GF-D8 (cell line): Measurements from ENCODE around the gene RPL36A.
A peak's percentile ranks its signal among the peaks of the same experiment; 100 is the strongest.

Source experiments
- DNase-seq: peaks from one replicate; lab custom pipeline; 2025; lab: John Stamatoyannopoulos, UW

Gene RPL36A

DNA sequence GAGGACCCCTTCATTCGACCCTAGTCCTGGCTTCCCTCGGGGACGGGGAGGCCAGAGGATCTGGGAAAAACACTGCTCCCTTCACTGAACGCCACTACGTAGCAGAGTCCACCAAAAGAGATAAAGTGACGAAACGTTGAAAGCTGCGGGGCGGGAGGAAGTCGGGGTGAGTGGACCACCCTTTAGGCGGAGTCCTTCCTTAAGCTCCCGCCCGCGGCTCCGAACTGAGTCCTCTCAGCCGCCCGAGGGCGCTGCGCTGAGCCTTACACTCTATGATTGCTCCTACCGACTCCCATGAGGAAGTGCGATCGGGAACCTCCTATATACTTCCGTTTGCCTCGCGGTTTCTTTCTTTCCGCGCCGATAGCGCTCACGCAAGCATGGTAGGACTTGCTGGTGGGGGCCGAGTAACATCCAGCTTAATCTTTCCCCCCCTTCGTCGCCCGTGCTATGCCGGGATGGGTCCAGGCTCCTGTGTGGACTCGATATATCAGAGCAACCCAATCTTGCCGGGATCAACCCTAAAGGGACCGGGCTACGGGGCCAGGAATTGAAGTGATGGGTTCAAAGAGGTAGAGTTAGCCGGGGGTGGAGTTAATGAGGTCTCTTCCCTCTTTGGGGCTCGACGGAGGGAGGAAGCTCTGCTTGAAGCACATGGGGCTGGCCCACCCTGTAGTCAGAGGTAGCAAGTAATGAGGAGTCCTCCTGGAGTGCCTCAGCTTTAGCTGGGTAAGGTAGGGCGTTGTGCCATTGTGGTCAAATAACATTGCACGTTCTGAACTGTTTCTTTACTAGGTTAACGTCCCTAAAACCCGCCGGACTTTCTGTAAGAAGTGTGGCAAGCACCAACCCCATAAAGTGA is at the start of gene RPL36A:
Gene RPL36A (plus strand): TSS at position 348 of the 862 bp plus-strand sequence. CDS start 33 bp downstream, at position 381.
- DNase-seq: peak; percentile 75

DNA sequence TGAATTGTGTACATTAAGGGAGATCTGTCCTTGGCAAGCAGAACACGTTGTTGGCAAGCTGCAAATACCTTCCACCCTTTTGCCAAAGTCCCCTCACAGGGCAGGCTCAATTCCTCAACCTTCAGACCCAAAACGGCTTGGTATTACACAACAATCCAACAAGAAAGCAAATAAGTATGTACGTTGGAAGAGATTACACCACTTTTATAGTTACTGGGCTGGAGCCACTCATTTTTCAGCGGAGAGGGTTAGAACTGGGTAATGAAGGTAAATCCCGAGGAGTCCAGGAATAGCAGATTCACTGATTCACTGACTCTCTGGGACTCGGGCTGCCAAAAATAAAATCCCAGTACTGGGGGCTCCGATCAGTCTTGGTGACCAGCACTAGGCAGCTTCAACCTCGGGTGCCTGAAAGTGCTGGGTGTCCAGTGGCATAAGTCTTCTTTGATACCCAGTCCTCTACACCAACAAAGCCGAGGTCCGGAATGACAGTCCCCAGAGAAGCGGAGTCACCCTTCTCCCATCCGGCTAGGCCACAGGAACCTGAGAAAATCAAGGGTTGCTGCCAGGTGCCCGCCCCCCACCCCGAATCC is 42.9 kb upstream of the RPL36A start:
- DNase-seq: no peak

DNA sequence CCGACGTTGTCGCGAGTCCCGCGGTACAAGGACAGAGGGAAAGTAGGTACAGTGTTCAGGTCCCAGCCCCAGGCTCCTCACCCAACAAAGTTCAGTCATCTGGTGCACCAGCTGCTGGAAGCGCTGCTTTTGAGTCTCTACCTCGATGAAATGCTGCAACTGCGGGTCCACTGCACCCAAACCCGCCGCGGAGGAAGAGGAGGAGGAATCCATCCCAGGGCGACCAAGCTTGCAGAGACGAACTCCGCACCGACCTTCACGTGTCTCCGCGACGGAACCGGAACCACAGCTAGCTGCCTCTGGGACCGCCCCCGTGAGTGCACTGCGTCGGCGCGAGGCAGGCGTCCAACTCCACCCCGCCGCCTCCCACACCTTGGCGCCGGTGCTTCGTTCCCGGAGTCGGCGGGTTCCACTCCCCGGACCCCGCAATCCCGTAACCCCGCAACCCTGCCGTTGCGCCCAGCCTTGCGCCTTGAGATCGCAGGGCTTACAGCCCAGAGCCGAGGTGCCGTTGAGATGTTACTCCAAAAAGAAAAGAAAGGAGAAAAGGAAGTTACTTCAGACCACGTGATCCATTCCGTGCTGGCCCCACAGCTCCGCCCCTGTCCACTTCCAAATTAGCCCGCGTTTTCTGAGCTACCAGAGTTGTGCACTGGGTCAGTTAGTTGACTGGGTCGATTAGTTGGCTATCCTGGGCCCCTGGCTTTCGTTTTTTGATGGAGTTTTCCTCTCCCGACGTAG is 42.2 kb upstream of the RPL36A start, which contains the start of gene TIMM8A:
Gene TIMM8A (minus strand): TSS at position 291 of the 741 bp plus-strand sequence. CDS start 78 bp downstream, at position 213.
- DNase-seq: peak; percentile 37

DNA sequence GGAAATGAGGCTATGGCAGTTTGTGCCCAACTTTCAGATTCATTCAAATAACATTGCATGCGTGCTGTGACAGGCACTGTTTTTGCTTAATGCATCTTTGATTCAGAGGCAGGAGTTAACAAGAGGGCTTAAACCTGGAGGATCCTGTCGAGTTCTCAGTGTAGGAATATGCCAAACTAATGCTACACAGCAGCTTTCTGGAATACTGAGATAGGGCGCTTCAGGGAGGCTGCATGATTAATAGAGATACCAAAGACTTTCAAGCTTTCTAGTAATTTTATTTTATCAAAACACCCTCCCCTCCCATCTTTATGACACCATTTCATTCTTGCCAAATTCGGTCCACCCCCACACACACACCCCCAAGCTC is 41.6 kb upstream of the RPL36A start:
- DNase-seq: no peak

DNA sequence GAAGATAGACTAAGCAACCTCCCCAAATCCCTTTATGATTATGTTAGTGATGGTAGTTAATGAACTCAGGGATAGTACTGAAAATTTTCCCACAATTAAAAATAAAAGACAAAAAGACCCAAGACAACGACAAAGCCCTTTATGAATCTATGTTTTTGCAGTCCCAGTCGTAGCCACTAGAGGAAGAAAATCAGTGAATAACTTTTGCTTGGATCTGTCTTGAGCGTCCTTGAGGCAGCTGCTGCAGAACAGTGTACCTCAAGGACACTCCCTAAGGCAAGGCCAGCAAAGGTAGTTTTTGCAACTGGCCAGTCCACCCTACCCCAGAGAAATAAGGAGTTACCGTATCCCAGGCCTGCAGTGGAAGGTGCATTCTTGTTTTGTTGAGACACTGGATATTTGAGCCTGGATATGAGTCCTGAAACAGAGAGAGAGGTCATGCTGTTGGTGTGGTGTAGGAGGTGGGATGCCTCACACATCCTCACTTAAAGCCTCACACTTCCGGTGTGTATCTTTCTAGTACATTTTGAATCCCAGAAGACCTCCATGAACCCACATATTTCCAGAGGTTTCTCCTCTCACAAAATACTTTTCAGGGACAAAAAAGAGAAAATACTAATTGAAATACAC is 33.5 kb upstream of the RPL36A start:
- DNase-seq: no peak

DNA sequence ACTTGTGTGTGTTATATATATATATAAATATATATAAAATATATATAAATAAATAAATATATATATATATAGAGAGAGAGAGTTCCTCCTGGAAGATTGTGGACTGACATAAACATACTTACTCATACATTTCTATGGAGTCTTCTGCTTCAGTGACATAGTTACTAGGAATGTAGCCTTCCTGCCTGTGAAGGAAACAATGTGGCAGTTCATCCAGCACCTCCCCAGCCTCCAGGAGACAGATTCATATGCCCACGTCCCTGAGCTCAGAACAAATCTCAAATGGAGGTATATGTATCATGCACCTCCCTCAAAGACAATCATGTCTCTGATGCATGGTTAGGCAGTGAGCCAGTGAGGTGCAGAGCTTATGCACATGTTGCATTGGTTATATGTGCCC is 30.8 kb upstream of the RPL36A start:
- DNase-seq: no peak

DNA sequence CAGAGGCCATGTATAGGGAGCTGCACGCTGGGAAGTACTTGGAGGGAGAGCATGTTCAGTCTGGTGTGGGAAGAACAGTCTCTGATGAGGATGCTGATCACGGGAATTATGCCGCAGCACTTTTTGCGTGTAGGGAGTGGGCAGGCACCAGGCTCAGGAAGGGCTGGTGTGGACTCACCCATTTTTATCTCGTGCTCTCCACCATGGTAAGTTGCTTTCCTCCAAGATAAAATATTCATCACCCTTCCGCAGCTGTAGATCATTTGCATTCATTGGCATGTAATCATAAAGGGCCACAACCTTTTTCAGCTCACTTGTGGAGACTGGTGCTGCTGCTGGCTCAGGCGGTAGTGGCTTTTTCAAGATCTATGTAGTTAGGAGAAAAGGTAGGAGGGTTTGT is 30.4 kb upstream of the RPL36A start:
- DNase-seq: no peak

DNA sequence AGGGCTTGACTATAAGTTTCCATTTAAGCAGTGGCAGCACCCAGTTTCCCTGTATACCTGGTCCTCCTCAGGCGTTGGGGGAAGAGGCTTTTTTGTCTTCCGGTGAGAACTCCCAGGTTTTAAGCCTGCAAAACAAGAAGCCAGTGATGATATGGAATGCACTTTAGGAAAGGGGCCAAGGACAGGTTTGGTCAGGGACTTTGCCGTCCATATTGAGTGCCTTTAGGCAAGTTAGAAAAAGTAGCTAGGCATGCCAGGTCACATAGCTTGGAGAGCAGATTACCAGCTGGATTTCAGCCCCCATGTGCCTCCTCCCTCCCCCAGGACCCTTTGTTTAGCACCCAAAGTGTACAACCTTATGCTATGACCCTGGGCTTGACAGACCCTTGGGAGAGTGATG is 28.7 kb upstream of the RPL36A start:
- DNase-seq: no peak

DNA sequence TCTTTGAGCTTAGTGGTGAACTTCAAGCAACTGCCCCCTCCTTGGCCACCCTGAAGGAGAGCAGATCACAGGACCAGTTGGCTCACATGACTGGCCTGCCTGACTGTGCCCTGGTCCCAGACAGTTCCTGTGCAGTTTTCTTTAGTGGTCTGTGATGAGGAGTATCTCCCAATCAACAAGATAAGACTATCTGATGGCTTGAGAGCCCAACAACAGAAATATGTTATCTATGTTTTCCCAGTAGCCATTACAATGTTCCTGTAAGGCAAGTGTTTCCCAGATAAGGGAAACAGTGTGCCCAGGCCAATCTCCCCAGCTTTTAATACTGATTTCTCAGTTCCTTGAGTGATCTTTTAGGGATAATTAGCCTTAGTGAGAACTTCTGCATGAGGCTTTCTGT is 28.1 kb upstream of the RPL36A start:
- DNase-seq: no peak

DNA sequence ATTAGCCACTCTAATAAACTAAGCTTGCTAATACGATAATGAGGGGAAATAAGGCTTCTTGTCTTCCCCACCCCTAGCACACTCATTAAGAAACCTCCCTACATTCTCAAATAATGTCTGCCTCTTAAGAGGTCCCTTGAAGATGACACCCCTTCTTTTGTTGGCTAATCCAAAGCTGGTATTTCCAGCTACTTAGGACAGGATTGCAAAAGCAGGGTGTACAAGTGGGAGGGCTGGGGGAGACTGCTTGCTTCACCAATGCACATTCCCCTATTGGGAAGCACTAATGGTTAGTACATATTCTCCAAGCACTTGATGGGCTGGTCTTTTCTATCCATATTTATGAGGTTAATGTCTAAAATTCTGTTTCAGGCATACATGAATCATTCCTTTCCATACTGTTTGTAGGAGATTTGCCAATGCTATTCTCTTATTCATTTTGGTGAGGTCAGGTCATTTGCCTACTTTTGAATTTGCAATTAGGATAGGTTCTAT is 25.5 kb upstream of the RPL36A start:
- no peak for DNase-seq

DNA sequence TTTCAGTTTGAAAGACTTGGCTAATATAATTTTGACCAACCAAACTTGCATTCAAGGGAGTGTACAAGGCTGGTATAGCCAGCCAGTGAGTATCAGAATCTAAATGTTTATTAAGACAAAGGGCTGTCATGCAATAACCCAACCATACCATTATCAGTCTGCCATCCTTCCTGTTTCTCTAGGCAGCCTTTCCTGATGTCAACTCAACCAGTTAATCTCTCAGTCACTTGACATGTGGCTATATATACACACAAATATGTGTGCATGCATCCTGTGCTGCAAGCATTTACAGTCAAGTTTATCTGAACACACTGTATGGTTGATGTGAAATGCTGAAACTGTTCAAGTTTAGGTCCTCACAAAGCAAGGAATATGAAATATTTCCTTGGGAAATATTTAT is 22.0 kb upstream of the RPL36A start:
- DNase-seq: peak; percentile 11

DNA sequence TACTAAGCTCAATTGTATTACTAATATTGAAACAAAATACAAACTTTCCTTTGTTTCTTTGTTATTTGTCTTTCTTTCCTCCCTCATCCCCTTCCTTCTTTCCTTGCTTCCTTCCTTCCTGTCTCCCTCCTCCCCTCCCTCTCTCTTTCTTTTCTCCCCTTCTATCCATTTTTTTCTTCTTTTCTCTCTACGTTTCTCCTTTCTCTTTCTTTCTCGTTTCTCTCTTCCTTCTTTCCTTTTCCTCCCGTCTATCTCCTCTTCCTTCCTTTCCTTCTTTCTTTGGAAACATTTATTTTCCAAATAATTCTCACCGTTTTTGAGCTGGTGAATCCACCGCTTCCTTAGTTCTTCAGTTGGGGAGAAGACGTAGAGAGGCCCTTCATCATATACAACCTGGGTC is 21.1 kb upstream of the RPL36A start:
- DNase-seq: no peak

DNA sequence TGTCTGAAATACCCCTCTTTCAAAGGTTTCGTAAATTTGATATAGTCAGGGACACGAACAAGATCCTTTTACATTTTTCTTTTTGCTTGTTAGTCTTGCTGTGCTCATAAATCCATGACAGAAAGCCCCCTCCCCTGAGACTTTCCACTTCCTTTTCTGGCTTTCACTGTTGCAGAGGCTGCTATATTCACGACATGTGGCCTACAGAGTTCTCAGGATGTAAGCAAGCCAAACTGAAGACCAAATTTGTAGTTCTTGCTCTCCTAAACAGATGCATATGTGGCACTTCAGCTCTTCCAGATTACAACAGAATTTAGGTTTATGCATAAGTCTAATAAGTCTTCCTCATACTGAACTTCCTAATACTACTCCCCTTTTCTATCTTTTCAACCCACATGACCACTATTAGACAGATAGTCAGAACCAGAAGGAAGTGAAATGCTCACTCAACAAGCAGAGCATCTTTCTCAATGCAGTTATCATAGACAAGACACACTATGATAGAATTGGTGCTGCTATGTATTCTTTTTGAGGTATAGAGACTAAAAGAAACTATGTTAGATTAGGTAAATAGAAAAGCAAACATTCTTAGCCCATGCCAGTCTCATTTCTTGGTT is 19.8 kb upstream of the RPL36A start:
- DNase-seq: no peak

DNA sequence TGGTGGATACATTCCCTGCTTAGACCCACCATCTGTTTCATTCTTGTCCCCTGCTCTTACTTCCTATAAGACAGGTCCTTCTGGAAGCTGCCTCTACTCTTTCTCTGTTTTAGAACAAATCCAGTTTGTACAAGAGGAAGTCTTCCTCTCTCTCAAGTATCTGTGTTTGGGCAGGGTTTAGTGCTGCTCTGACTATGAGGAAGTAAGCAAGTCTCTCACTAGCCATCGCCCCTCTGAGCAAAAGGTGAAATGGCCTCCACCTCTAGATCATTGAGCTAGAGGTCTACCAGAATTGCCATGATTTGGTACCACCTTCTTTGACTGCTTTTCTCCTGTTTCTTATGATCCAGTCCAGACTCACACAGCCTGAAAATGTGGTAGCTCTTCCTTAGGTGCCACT is 13.3 kb upstream of the RPL36A start:
- no peak for DNase-seq

DNA sequence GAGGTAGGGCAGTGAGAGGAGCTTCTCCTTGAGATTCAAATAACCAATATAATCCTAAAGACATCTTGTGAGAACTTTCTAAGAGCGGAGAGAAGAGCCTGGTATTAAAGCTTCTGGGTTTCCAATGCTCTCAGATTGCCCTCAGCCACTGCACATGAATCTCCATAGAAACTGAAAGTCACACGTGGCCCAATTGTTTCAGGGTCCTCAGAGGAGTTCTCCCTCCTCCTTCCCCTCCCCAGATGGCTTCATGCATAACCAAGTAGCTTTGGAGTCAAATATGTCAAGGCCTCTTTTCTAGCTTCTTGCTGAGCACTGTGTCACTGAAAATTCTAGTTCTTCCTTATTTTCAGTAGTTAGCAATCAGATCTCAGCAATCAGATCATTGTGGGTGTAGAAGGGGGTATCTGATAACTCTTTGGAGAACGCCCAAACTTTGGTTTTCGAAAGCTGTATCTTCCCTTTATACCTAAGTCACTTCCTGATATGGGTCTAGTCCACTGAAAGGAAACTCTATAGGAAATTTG is 7.1 kb upstream of the RPL36A start:
- no peak for DNase-seq

DNA sequence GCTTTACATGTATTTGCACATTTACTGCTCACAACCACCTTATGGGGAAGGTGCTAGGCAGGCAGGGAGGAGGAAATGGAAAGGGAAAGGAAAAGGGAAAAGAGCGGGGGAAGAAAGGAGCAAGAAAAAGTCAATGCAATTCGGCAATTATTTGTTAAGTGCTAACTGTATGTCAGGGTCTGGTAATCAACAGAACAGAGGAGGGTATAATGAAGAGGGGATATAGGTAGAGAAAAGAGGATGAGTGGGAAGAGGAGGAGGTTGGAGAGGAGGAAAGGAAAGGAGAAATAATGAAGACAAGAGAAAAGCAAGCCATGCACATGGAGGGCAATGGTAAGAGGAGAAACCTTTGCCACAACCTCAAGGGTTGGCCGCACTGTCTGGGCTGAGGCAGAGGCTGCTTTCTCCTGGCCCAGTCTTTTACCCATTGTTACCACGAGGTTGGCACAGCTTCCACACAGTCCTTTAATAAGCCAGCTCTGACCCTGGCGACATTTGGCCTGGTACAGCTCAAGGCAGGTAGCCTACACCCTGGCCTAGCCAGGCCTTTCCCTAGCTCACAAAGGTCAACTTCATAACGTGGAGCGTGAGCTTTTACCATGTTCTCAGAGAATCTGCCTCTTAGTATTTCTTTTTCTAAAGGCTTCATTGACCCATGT is 5.7 kb upstream of the RPL36A start:
- no peak for DNase-seq

DNA sequence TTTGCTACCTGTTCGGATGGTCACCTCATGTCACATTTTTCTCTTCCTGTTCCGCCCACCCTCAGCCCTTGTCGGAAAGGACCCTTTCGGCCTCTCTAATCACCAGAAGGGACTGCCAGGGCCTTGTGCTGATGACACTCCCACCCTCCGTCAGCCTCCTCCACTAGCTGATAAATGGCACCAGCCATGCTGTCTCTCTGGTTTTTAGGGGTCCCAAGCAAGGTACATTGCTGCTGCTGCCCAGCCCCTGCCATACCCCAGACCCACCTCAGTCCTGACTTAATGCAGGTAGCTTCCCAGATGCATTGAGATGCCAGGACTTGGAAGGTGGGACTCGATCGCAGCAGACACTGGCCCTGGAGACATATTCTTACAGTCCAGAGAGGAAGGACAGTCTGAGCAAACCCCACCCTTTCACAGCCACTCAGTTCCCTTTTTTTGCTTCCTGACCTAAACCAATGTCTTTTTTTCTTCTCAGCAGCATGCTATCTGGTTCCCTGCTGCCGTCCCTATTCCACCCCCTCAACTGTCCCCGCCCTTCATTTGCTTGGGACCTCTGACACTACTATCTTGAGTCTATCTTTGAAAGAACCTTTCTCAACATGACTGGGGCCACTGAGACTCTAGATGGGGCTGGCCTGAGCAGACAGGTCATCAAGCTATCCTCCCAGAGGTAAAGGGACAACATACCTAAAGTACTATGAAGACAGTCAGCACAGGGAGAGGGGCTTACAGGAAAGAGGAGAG is 4.8 kb upstream of the RPL36A start, which contains the start of gene BTK:
Gene BTK (minus strand): TSS at position 397 of the 747 bp plus-strand sequence. CDS start 10,907 bp downstream, outside the sequence.
- DNase-seq: peak; percentile 77

DNA sequence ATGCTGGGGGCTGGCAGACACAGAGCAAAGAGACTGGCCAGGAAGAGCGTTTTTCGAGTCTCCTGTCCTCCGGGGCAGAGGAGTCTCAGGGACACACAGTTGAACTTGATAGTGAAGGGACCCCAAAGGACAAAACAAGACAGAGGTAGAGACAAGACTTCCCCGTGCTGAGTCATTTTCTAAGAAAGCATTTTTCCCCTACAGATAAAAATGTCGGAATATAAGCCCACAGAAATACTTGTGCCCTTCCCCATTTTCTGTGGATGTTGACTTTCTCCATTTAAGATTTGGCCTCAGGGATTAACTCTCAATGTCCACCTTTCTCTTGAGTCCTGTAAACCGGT is 4.3 kb upstream of the RPL36A start:
- no peak for DNase-seq

DNA sequence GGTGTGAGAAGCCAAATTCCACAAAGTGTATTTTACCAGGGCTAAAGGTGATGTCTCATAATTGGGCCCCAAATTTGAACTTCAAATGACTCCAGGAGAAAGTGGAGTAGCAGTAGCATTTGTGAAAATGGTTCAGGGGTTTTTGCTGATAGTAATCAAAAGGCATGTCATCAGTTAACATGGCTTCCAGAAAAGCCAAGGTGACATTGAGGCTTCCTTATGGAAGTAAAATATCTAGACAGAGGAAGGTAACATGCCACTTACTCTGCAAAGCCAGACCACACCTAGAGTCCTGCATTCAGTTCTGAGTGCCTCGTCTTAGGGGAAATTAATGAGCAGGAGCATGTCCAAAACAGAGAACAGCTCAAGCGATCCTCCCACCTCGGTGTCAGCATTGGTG is 2.2 kb upstream of the RPL36A start:
- DNase-seq: no peak

DNA sequence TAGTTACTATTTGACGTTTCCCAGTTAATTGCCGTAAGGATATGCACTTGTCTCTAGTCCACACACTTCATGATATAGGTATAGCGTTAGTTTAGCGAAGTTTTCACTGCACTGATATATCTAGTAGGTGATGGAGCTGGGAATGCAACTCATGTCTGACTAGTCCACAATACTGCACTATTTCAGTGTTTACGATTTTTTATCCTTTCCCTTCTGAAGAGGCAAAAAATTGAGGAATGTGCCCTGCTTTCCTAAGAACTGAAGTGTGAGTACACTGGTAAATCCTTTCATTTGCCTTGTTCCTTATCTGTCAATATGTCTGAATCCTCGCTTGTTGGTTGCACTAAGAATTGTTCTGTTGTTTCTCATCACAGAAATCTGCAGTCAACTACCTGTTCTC is 1.0 kb downstream of the RPL36A start:
- DNase-seq: no peak
